Measurements from ENCODE around the gene MRTFA.

- no peak for TF ChIP-seq CTCF (conservative IDR thresholded peaks at IDR 0.05)
- no peak for TF ChIP-seq EZH2 (IDR thresholded peaks at IDR 0.05; ENCODE audit: low read depth)
Measured at GRCh38 chr22:40653361-40653760, 16.8 kb upstream of the MRTFA start.

All from PC-9 (cell line).